WTC11 (cell line): ENCODE results near the gene FNDC3B. TPM values are rescaled to one million over a fixed set of nuclear protein-coding genes. Genes with fewer than 3 reads are reported as not detected.

Source experiments
- ATAC-seq: fragments of 200-7000 bp; cut with Tn5 transposase; 2 replicates; pipeline ENCODE4 v1.10.0; 2021; ENCODE audit warnings: mild to moderate bottlenecking, moderate library complexity
- CTCF ChIA-PET: fragments of 300-600 bp; sonication (Branson Sonifier 250); formaldehyde crosslinking; loops from one replicate; lab custom pipeline; 2021; ENCODE audit warnings: antibody characterized with exemption; lab: Charles Lee
- POLR2A ChIA-PET: fragments of 350-600 bp; sonication (Branson Sonifier 250); formaldehyde crosslinking; loops from one replicate; lab custom pipeline; 2021; ENCODE audit warnings: antibody characterized with exemption; lab: Charles Lee
- DNase-seq: peaks from one replicate; pipeline ENCODE4 v3.0.0; 2021; ENCODE audit warnings: low spot score
- H3K27ac Mint-ChIP-seq: 2 replicates; pipeline ENCODE4 v1.8.0; 2021; ENCODE audit warnings: mixed read lengths
- H3K27me3 Mint-ChIP-seq: 2 replicates; pipeline ENCODE4 v1.8.0; 2021; ENCODE audit warnings: low read depth, mild to moderate bottlenecking, moderate library complexity, mixed read lengths
- H3K36me3 Mint-ChIP-seq: 2 replicates; pipeline ENCODE4 v1.8.0; 2021; ENCODE audit warnings: mixed read lengths
- H3K4me1 Mint-ChIP-seq: 2 replicates; pipeline ENCODE4 v1.8.0; 2022; ENCODE audit warnings: mixed read lengths
- H3K4me3 Mint-ChIP-seq: 2 replicates; pipeline ENCODE4 v1.8.0; 2021; ENCODE audit warnings: mild to moderate bottlenecking, moderate library complexity, mixed read lengths
- H3K9me3 Mint-ChIP-seq: 2 replicates; pipeline ENCODE4 v1.8.0; 2021; ENCODE audit warnings: mixed read lengths
- CTCF ChIP-seq: fragments of 200-600 bp; IDR thresholded peaks from 2 replicates; pipeline ENCODE4 v1.8.0; 2022; ENCODE audit warnings: antibody characterized with exemption
- E2F4 ChIP-seq: sonication (generic); formaldehyde crosslinking; IDR thresholded peaks from 2 replicates; pipeline ENCODE4 v1.8.1; 2022; ENCODE audit warnings: low read depth, mild to moderate bottlenecking, moderate library complexity, missing genetic modification reagents, borderline replicate concordance
- EMX1 ChIP-seq: fragments of 250-450 bp; sonication (Bioruptor Pico); IDR thresholded peaks from 2 replicates; pipeline ENCODE4 v1.8.0; 2021; ENCODE audit warnings: mild to moderate bottlenecking
- FOXJ3 ChIP-seq: sonication (generic); formaldehyde crosslinking; IDR thresholded peaks from 2 replicates; pipeline ENCODE4 v1.9.0; 2021; ENCODE audit warnings: missing genetic modification reagents, mild to moderate bottlenecking, borderline replicate concordance
- IRF2 ChIP-seq: sonication (generic); formaldehyde crosslinking; IDR thresholded peaks from 2 replicates; pipeline ENCODE4 v1.8.0; 2022; ENCODE audit warnings: low read depth, missing genetic modification reagents, borderline replicate concordance
- MYBL2 ChIP-seq: sonication (generic); formaldehyde crosslinking; IDR thresholded peaks from 2 replicates; pipeline ENCODE4 v1.8.1; 2023; ENCODE audit warnings: mild to moderate bottlenecking, moderate library complexity, missing genetic modification reagents
- NFATC4 ChIP-seq: fragments of 250-450 bp; sonication (Bioruptor Pico); IDR thresholded peaks from 2 replicates; pipeline ENCODE4 v1.9.0; 2021; ENCODE audit warnings: mild to moderate bottlenecking
- NFE2L1 ChIP-seq: sonication (generic); formaldehyde crosslinking; IDR thresholded peaks from 2 replicates; pipeline ENCODE4 v1.8.1; 2023; ENCODE audit warnings: missing genetic modification reagents
- NR3C1 ChIP-seq: sonication (generic); formaldehyde crosslinking; conservative IDR thresholded peaks from 2 replicates; pipeline ENCODE4 v1.8.1; 2023; ENCODE audit warnings: low read depth, mild to moderate bottlenecking, missing genetic modification reagents
- RORB ChIP-seq: fragments of 250-450 bp; sonication (Bioruptor Pico); IDR thresholded peaks from 2 replicates; pipeline ENCODE4 v1.9.0; 2021; ENCODE audit warnings: mild to moderate bottlenecking
- SMAD3 ChIP-seq: sonication (generic); formaldehyde crosslinking; IDR thresholded peaks from 2 replicates; pipeline ENCODE4 v1.8.0; 2022; ENCODE audit warnings: missing genetic modification reagents, mild to moderate bottlenecking, borderline replicate concordance
- STAT6 ChIP-seq: sonication (generic); formaldehyde crosslinking; conservative IDR thresholded peaks from 2 replicates; pipeline ENCODE4 v1.8.1; 2023; ENCODE audit warnings: mild to moderate bottlenecking, low read depth, missing genetic modification reagents, moderate library complexity
- TCF7 ChIP-seq: sonication (generic); formaldehyde crosslinking; IDR thresholded peaks from 2 replicates; pipeline ENCODE4 v1.8.0; 2022; ENCODE audit warnings: mild to moderate bottlenecking, low read depth, missing genetic modification reagents, moderate library complexity
- ZNF263 ChIP-seq: sonication (generic); formaldehyde crosslinking; IDR thresholded peaks from 2 replicates; pipeline ENCODE4 v1.8.1; 2022; ENCODE audit warnings: low read depth, mild to moderate bottlenecking, moderate library complexity, missing genetic modification reagents
- ZNF512 ChIP-seq: sonication (generic); formaldehyde crosslinking; IDR thresholded peaks from 2 replicates; pipeline ENCODE4 v1.8.1; 2022; ENCODE audit warnings: missing genetic modification reagents, borderline replicate concordance
- total RNA-seq: library from RNA; stranded (reverse); gene quantifications from 3 replicates; pipeline ENCODE4 v1.2.3, GENCODE V29; 2021
- TF ChIP-seq, protein P1 (sequence below): fragments of 250-450 bp; sonication (Bioruptor Pico); IDR thresholded peaks from 2 replicates; pipeline ENCODE4 v1.9.0; 2021; ENCODE audit warnings: mild to moderate bottlenecking
- TF ChIP-seq, protein P2 (sequence below): sonication (generic); formaldehyde crosslinking; IDR thresholded peaks from 2 replicates; pipeline ENCODE4 v1.8.0; 2023; ENCODE audit warnings: mild to moderate bottlenecking, missing genetic modification reagents

FNDC3B gene
- total RNA-seq, 1 experiment from 2014 or later: 42.8 TPM

DNA sequence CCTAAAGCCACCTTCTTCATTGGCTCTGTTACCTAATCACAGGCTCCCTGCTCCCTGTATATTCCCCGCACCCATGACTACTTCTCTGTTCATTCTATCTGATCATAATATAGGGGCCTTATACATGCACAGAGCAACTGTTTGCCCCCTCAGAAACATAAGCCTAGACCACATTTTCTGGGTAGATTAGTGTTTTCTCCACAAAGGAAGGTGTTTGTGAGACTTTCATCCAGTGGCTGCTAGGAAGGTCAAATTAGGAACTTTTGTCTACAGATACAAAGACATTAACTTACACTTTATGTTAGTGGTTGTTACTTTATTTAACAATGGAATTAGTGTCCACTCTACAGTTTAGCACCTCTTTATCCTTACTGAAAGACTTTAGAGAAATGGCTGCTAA lies 234.0 kb downstream of the FNDC3B start:
- POLR2A ChIA-PET: no interaction called here
- Mint-ChIP-seq H3K27me3 (no peaks in the 10 kb centered on the region), H3K4me1 (peaks cover 3% of the 10 kb centered on the region), H3K9me3 (no peaks in the 10 kb centered on the region)
- DNase-seq (no peak), ATAC-seq (no peak)
- CTCF ChIA-PET: no interaction called here
- TF ChIP-seq, protein P1, sequence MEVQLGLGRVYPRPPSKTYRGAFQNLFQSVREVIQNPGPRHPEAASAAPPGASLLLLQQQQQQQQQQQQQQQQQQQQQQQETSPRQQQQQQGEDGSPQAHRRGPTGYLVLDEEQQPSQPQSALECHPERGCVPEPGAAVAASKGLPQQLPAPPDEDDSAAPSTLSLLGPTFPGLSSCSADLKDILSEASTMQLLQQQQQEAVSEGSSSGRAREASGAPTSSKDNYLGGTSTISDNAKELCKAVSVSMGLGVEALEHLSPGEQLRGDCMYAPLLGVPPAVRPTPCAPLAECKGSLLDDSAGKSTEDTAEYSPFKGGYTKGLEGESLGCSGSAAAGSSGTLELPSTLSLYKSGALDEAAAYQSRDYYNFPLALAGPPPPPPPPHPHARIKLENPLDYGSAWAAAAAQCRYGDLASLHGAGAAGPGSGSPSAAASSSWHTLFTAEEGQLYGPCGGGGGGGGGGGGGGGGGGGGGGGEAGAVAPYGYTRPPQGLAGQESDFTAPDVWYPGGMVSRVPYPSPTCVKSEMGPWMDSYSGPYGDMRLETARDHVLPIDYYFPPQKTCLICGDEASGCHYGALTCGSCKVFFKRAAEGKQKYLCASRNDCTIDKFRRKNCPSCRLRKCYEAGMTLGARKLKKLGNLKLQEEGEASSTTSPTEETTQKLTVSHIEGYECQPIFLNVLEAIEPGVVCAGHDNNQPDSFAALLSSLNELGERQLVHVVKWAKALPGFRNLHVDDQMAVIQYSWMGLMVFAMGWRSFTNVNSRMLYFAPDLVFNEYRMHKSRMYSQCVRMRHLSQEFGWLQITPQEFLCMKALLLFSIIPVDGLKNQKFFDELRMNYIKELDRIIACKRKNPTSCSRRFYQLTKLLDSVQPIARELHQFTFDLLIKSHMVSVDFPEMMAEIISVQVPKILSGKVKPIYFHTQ (CRISPR knock-in tag): no peak
- TF ChIP-seq, protein P2, sequence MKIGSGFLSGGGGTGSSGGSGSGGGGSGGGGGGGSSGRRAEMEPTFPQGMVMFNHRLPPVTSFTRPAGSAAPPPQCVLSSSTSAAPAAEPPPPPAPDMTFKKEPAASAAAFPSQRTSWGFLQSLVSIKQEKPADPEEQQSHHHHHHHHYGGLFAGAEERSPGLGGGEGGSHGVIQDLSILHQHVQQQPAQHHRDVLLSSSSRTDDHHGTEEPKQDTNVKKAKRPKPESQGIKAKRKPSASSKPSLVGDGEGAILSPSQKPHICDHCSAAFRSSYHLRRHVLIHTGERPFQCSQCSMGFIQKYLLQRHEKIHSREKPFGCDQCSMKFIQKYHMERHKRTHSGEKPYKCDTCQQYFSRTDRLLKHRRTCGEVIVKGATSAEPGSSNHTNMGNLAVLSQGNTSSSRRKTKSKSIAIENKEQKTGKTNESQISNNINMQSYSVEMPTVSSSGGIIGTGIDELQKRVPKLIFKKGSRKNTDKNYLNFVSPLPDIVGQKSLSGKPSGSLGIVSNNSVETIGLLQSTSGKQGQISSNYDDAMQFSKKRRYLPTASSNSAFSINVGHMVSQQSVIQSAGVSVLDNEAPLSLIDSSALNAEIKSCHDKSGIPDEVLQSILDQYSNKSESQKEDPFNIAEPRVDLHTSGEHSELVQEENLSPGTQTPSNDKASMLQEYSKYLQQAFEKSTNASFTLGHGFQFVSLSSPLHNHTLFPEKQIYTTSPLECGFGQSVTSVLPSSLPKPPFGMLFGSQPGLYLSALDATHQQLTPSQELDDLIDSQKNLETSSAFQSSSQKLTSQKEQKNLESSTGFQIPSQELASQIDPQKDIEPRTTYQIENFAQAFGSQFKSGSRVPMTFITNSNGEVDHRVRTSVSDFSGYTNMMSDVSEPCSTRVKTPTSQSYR (CRISPR knock-in tag): no peak
- TF ChIP-seq ZNF263 (CRISPR knock-in tag) (no peak), ZNF512 (CRISPR knock-in tag) (no peak), STAT6 (CRISPR knock-in tag) (no peak), MYBL2 (CRISPR knock-in tag) (no peak), FOXJ3 (CRISPR knock-in tag) (no peak), EMX1 (CRISPR knock-in tag) (no peak), SMAD3 (CRISPR knock-in tag) (no peak), CTCF (no peak), TCF7 (CRISPR knock-in tag) (no peak), E2F4 (CRISPR knock-in tag) (no peak), RORB (CRISPR knock-in tag) (no peak), IRF2 (no peak), NFE2L1 (no peak), NFATC4 (CRISPR knock-in tag) (no peak), NR3C1 (CRISPR knock-in tag) (no peak)
- TF ChIP-seq, all 79 proteins: peak for 0
- no peak overlapping the region for H3K27ac Mint-ChIP-seq
- peaks cover 8% of the 10 kb centered on the region; the same call in 1 of the 2 replicates for H3K36me3 Mint-ChIP-seq
- H3K4me3 Mint-ChIP-seq: no peak overlapping the region
